GF-D8 (cell line): ENCODE data around the gene PLIN1.

Experiments
- DNase-seq: peaks from one replicate; lab custom pipeline; 2025; lab: John Stamatoyannopoulos, UW

The PLIN1 gene

DNA sequence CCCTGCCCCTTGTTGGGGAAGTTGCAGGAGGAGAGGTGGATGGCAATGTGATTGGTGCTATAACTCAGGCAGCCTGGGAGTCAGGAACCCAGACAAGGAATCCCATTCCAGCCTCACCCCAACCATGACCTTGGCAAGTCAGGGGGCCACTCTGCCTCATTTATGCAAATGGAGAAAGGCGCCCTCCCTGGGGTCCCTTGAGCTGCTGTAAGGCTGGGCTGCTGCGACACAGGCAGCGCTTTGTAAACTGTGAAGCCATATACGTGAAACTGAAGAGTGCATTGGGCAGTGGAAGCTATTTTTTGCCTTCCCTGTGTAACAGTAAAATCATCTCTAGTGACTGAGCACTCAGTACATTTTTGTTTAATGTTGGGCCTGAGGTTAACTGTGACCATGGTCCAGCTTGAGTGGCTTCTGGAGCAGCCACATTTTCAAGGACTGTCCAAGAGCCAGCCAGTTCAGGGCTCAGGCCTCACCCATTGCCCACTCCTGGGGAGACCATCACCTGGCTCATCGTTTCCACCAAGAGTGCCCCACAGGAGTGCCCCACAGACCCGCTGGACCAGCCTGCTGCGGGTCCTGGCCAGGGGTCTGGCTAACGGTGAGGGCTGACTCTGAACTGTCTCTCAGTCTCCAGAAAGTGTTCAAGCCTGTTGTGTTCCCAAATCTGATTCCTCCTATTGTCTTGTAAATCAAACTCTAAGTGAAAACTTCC, 51.8 kb downstream of the PLIN1 start:
- DNase-seq, result no peak

GRCh38 chr15:89625716-89626115, 53.5 kb downstream of the PLIN1 start:
- no peak for DNase-seq

- no peak for DNase-seq
Observed at GRCh38 chr15:89623165-89623564, 56.0 kb downstream of the PLIN1 start.

GRCh38 chr15:89621547-89621946, 57.6 kb downstream of the PLIN1 start:
- DNase-seq, result no peak

DNA sequence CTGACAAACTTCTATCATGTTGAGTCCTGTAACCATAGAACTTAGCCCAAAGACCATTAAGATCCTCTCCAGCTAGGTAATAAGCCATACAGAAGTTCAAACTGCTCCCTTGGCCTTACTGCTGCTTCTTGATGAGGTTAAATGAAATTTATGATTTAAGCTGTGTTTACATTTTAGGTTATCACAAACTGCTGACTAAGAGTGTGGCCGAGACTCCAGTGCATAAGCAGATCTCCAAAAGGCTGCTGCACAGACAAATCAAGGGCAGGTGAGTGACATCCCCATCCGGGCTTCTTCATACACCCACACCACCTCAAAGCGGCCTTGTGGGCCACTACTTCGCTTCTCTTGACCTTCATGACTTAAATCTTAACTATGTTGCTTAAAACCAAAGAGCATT, 62.9 kb downstream of the PLIN1 start:
- no peak for DNase-seq

GRCh38 chr15:89615135-89615534, 64.0 kb downstream of the PLIN1 start:
- no peak for DNase-seq
